K562 (cell line): Measurements from ENCODE around the gene SPRR2G. TPM values are rescaled to one million over a fixed set of nuclear protein-coding genes. Genes with fewer than 3 reads are reported as not detected.
"Not testable (repeated sequence)": the region's sequence is repeated elsewhere in the genome, so short reads cannot be mapped to it uniquely, and the experiment has no call there.

ENCODE experiments used
- ATAC-seq: fragments of 200-7000 bp; cut with Tn5 transposase; 3 replicates; pipeline ENCODE4 v1.9.1; 2020; ENCODE audit warnings: moderate library complexity
- BruUV-seq: library from RNA; stranded (reverse); fragments of 400-500 nt; replicated peaks from 2 replicates; lab custom pipeline; 2021; lab: Mats Ljungman, UMichigan
- CTCF ChIA-PET: fragments of 300-600 bp; formaldehyde crosslinking; extraction: SDS; loops from one replicate; lab custom pipeline; 2021; ENCODE audit warnings: low intra/inter-chr PET ratio; lab: Yijun Ruan, JAX
- POLR2A ChIA-PET: fragments of 300-600, 350-650 bp; sonication (Branson Sonifier 250); formaldehyde crosslinking; extraction: SDS; loops from one replicate; lab custom pipeline; 2021; ENCODE audit warnings: antibody characterized with exemption, inconsistent platforms; lab: Yijun Ruan, JAX
- DNase-seq, 4 experiments: peaks; one replicate each; pipeline versions ENCODE4 v3.0.0 to v3.0.0-alpha.2; 2011 to 2018; ENCODE audit warnings: low spot score in 3 of 4, mixed read lengths in 3 of 4; ENCODE audit errors: extremely low read depth in 1 of 4
- FAIRE-seq: peaks from 2 replicates; lab custom pipeline; 2011; peaks lifted over from hg19 to GRCh38; lab: Jason Lieb, UNC
- H2AFZ ChIP-seq: 2 replicates; pipeline ENCODE4 v1.6.0; 2011; ENCODE audit warnings: low read depth, low read length, control low read depth, inconsistent platforms
- H3K27ac ChIP-seq: fragments of 200-600 bp; 3 replicates; pipeline ENCODE4 v1.8.0; 2011; ENCODE audit warnings: low read depth, mild to moderate bottlenecking, control low read depth, inconsistent platforms, low read length, moderate library complexity, mixed read lengths; ENCODE audit errors: extremely low read depth
- H3K27me3 ChIP-seq, 2 experiments: fragments of 300-600 bp in 1 of 2; 2 replicates in 1 of 2; 3 replicates in 1 of 2; pipeline versions ENCODE4 v1.6.0 to v1.8.0; 2011; ENCODE audit warnings: inconsistent platforms in 2 of 2, low read length in 2 of 2, mild to moderate bottlenecking in 1 of 2, mixed read lengths in 1 of 2, moderate library complexity in 1 of 2; ENCODE audit not compliant: control insufficient read depth in 2 of 2, insufficient read depth in 2 of 2
- H3K36me3 ChIP-seq: fragments of 300-600 bp; 3 replicates; pipeline ENCODE4 v1.8.0; 2011; ENCODE audit warnings: mild to moderate bottlenecking, low read length, inconsistent platforms; ENCODE audit not compliant: control insufficient read depth, insufficient read depth
- H3K4me1 ChIP-seq, 2 experiments: fragments of 200-600 bp in 1 of 2; replicated peaks in 1 of 2; 2 replicates in 1 of 2; 3 replicates in 1 of 2; pipeline versions ENCODE4 v1.5.1 to v1.8.0; 2011; ENCODE audit warnings: inconsistent platforms in 2 of 2, low read length in 2 of 2, mild to moderate bottlenecking in 1 of 2, mixed read lengths in 1 of 2, moderate library complexity in 1 of 2; ENCODE audit not compliant: control insufficient read depth in 2 of 2, insufficient read depth in 2 of 2
- H3K4me2 ChIP-seq: 2 replicates; pipeline ENCODE4 v1.6.1; 2011; ENCODE audit warnings: low read length, control low read depth, inconsistent platforms, mixed read lengths; ENCODE audit not compliant: insufficient read depth
- H3K4me3 ChIP-seq: fragments of 200-600 bp; sonication (generic), shearing (Covaris generic); 2 replicates; pipeline ENCODE4 v1.5.1; 2016; ENCODE audit warnings: control low read depth, inconsistent platforms
- H3K79me2 ChIP-seq: fragments of 200-600 bp; 3 replicates; pipeline ENCODE4 v1.8.0; 2011; ENCODE audit warnings: low read length, inconsistent platforms; ENCODE audit not compliant: control insufficient read depth, insufficient read depth
- H3K9ac ChIP-seq, 2 experiments: 2 replicates each; pipeline versions ENCODE4 v1.6.0 to v1.6.1; 2011; ENCODE audit warnings: low read depth in 2 of 2, low read length in 2 of 2, control low read depth in 1 of 2, inconsistent platforms in 1 of 2, mild to moderate bottlenecking in 1 of 2, mixed read lengths in 1 of 2; ENCODE audit not compliant: insufficient read depth in 1 of 2
- H3K9me1 ChIP-seq: one replicate; pipeline ENCODE4 v1.6.0; 2011; ENCODE audit warnings: inconsistent platforms, mild to moderate bottlenecking, low read length, moderate library complexity; ENCODE audit not compliant: control insufficient read depth, insufficient read depth
- H3K9me3 ChIP-seq: replicated peaks from 2 replicates; pipeline ENCODE4 v1.5.1; 2011; ENCODE audit warnings: low read depth, low read length, inconsistent platforms; ENCODE audit not compliant: control insufficient read depth, insufficient read depth
- H4K20me1 ChIP-seq: replicated peaks from 2 replicates; pipeline ENCODE4 v1.6.1; 2011; ENCODE audit warnings: low read length, inconsistent platforms, mixed read lengths; ENCODE audit not compliant: control insufficient read depth, insufficient read depth
- CTCF ChIP-seq, 3 experiments: IDR thresholded peaks in 2 of 3; conservative IDR thresholded peaks in 1 of 3; 2 replicates each; pipeline ENCODE4 v1.5.1; 2011 to 2012; ENCODE audit warnings: low read length in 3 of 3, mild to moderate bottlenecking in 3 of 3, control low read depth in 2 of 3, improper control_type of control experiment in 1 of 3, inconsistent platforms in 1 of 3, low read depth in 1 of 3, mixed read lengths in 1 of 3, moderate library complexity in 1 of 3; ENCODE audit not compliant: insufficient read depth in 2 of 3
- REST ChIP-seq, 2 experiments: fragments of 450-650 bp; formaldehyde crosslinking in 1 of 2; IDR thresholded peaks; 2 replicates each; pipeline versions ENCODE4 v1.4.0 to v1.6.1; 2014 to 2020; ENCODE audit warnings: mild to moderate bottlenecking in 2 of 2, borderline replicate concordance in 1 of 2, low read depth in 1 of 2
- WGBS: fragments of 100-300 bp; shearing (Covaris generic); methylation state at CpG from one replicate; pipeline ENCODE4 v1.1.6; 2016; ENCODE audit warnings: low coverage, mixed read lengths; ENCODE audit not compliant: insufficient coverage; ENCODE audit errors: missing lambda C conversion rate; 5-methylcytosine and 5-hydroxymethylcytosine counted together
- in situ Hi-C: fragments of 300-500 bp; cut with MboI; formaldehyde crosslinking; loops from 4 replicates; pipeline ENCODE4 v1.15.0; 2018; ENCODE audit warnings: inconsistent platforms, mixed read lengths
- intact Hi-C: fragments of 100-400 bp; cut with micrococcal nuclease; formaldehyde crosslinking; loops from 2 replicates; pipeline ENCODE4 v1.14.2; 2022
- polyA plus RNA-seq, 8 experiments: library from polyadenylated mRNA; depleted of rRNA in 4 of 8; stranded (reverse) in 5 of 8; unstranded in 3 of 8; fragments of >200 nt; fragmentation: Nextera tagmentation in 2 of 8; fragmentation: Illumina TruSeq in 1 of 8; extraction: Ambion mirVana in 2 of 8; extraction: Trizol in 1 of 8; gene quantifications; 2 replicates each; pipeline versions ENCODE4 v1.2.1 to v1.2.3, GENCODE V29; 2011 to 2014; ENCODE audit warnings: inconsistent platforms in 1 of 8, missing spikeins in 1 of 8
- total RNA-seq, 7 experiments: library from RNA; depleted of rRNA in 6 of 7; stranded (reverse); fragments of >200 nt in 6 of 7; fragmentation: Illumina TruSeq in 2 of 7; extraction: Trizol in 2 of 7; gene quantifications; 2 replicates each; pipeline versions ENCODE4 v1.2.1 to v1.2.3, GENCODE V29; 2011 to 2021; ENCODE audit warnings: low replicate concordance in 1 of 7

SPRR2G gene
- total and polyA plus RNA-seq, 9 of the 15 experiments (the other 6 are each of a cell fraction or from before 2014, with no cell fraction given) = not detected

DNA sequence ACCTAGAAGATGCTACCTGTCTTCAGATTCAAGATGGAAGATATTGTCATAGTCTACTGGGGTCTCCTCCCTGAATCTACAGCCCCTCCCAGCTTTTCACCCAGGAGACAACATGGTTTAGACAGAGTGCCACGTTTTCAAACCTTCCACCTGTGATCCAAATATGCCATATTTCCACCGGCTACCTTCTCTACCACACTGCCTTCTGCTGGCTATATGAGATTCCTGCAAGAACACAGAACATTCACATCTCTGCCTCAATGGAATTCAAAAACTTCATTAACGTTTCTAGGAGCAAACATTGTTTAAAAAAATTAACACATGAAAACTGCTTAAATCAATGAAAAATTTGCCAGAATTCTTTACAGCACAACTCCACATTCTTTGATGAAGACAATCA, 39.7 kb upstream of the SPRR2G start (continued):
- TF ChIP-seq REST (IDR thresholded peaks at IDR 0.05; ENCODE audit: borderline replicate concordance) (peak; percentile 75), REST (CRISPR knock-in tag; IDR thresholded peaks at IDR 0.05; ENCODE audit: low read depth) (no peak), CTCF (IDR thresholded peaks at IDR 0.05 in 2 of 3, conservative IDR thresholded peaks at IDR 0.05 in 1 of 3; ENCODE audit: insufficient read depth in 2 of 3, low read depth in 1 of 3, low read length in 3 of 3) (peak; percentile 62 to 76 (median 66))

DNA sequence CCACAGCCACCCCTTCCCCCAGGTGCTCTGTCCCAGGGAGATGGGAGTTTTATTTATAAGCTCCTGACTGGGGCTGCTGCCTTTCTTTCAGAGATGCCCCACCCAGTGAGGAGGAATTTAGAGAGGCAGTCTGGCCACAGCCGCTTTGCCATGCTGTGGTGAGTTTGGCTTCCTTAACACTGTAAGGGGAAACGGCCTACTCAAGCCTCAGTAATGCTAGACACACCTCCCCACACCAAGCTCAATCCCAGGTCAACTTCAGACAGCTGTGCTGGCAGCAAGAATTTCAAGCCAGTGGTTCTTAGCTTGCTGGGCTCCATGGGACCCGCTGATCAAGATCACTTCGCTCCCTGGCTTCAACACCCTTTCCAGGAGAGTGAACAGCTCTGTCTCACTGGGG, 37.6 kb upstream of the SPRR2G start:
- H3K27me3 ChIP-seq, H3K4me2 ChIP-seq, H2AFZ ChIP-seq, H3K36me3 ChIP-seq, H3K9me1 ChIP-seq, H3K27ac ChIP-seq, H3K9ac ChIP-seq, H3K4me1 ChIP-seq, CTCF ChIA-PET, DNase-seq, H3K79me2 ChIP-seq, H4K20me1 ChIP-seq, ATAC-seq, H3K4me3 ChIP-seq, intact Hi-C loops, FAIRE-seq, BruUV-seq, H3K9me3 ChIP-seq: not testable (repeated sequence)
- WGBS = 0% methylated on average over 4 of the region's 4 CpGs
- in situ Hi-C loops = loop anchor here (25.0 kb wide), 1 partner anchor 226 kb away; the partner anchor contains the start of gene SPRR4
- POLR2A ChIA-PET = interaction anchor here (0.9 kb wide), 1 partner anchor 36 kb away, joined by 3 read pairs; no protein-coding TSS in a partner anchor
